Heart right ventricle (tissue), 16 donors: Measurements from ENCODE around the gene UGT2B17. TPM values are rescaled to one million over a fixed set of nuclear protein-coding genes. Genes with fewer than 3 reads are reported as not detected.

ENCODE experiments used
- ATAC-seq, 8 donors: fragments of 200-7000 bp; cut with Tn5 transposase; one replicate each; pipeline ENCODE4 v1.9.1; 2020; ENCODE audit warnings: mild to moderate bottlenecking in 8 of 8, moderate library complexity in 8 of 8, moderate number of reproducible peaks in 1 of 8
- DNase-seq, 2 donors: peaks; one replicate each; pipeline ENCODE4 v3.0.0-alpha.2; 2020
- H3K27ac ChIP-seq, 10 donors: fragments of 200-600 bp; sonication (generic) in 2 of 10; one replicate each; pipeline versions ENCODE4 v1.5.0 to v1.8.0; 2020 to 2022; ENCODE audit warnings: mild to moderate bottlenecking in 3 of 10
- H3K27me3 ChIP-seq, 7 donors: fragments of 200-600 bp; one replicate each; pipeline ENCODE4 v1.8.0; 2021 to 2022; ENCODE audit warnings: mild to moderate bottlenecking in 2 of 7
- H3K36me3 ChIP-seq, 9 donors: fragments of 200-600 bp; sonication (generic) in 1 of 9; one replicate each; pipeline versions ENCODE4 v1.5.0 to v1.8.0; 2020 to 2022; ENCODE audit warnings: mild to moderate bottlenecking in 2 of 9
- H3K4me1 ChIP-seq, 9 donors: fragments of 200-600 bp; sonication (generic) in 1 of 9; one replicate each; pipeline versions ENCODE4 v1.5.0 to v1.8.0; 2020 to 2022; ENCODE audit warnings: mild to moderate bottlenecking in 4 of 9
- H3K4me3 ChIP-seq, 10 donors: fragments of 200-600 bp; sonication (generic) in 2 of 10; one replicate each; pipeline versions ENCODE4 v1.5.0 to v1.8.0; 2020 to 2022; ENCODE audit warnings: mild to moderate bottlenecking in 7 of 10, moderate library complexity in 2 of 10
- H3K9me3 ChIP-seq, 11 donors: fragments of 200-600 bp in 10 of 11; sonication (generic) in 2 of 11; one replicate each; pipeline versions ENCODE4 v1.5.0 to v1.8.0; 2013 to 2022; ENCODE audit warnings: mild to moderate bottlenecking in 2 of 11, control low read depth in 1 of 11, moderate library complexity in 1 of 11
- CTCF ChIP-seq, 9 donors: fragments of 200-600 bp; sonication (generic) in 2 of 9; IDR thresholded peaks; one replicate each; pipeline versions ENCODE4 v1.5.0 to v1.8.0; 2021 to 2022; ENCODE audit warnings: antibody characterized with exemption in 9 of 9, mild to moderate bottlenecking in 5 of 9, moderate library complexity in 1 of 9
- WGBS, 2 donors: extraction: QIAGEN DNeasy Blood & Tissue Kit; methylation state at CpG; one replicate each; pipeline ENCODE4 v1.1.7; 2013; ENCODE audit warnings: inconsistent platforms in 1 of 2; 5-methylcytosine and 5-hydroxymethylcytosine counted together
- intact Hi-C, 10 donors: fragments of 100-400 bp; cut with DNase I; formaldehyde crosslinking; loops; one replicate each; pipeline versions ENCODE4 v1.11.1 to v1.14.2; 2022
- polyA plus RNA-seq, 2 donors: library from polyadenylated mRNA; stranded (reverse); fragments of 200-250 nt; gene quantifications; one replicate each; pipeline ENCODE4 v1.2.3, GENCODE V29; 2013
- total RNA-seq, 10 donors: library from RNA; stranded (reverse); fragmentation: NEBNext Ultra II Directional in 3 of 10; extraction: Animal tissue kit (Norgen Biotek cat#: 25700) in 3 of 10; gene quantifications; one replicate each; pipeline versions ENCODE4 v1.2.1 to v1.2.4, GENCODE V29; 2021 to 2023
- donor health status: Arrhythmogenic right ventricular cardiomyopathy.
- donor health status: ischemic (EF 13 %, LVEDD 7.1; RV severe dilation, severe dysfunction).
- donor health status: healthy with polysubstance abuse.
- donor health status: DM: no; HTN: yes; CAD: no.
- donor health status: DM: no; HTN: no; CAD: no.
- donor health status: ischemic (EF 25% LVEDD 6.9; RV normal size, moderate dysfunction).
- donor health status: ischemic (EF 25% LVEDD 5.7; RV mildly dilated, moderate dysfunction).
- donor health status: healthy.
- donor health status: DM: yes; HTN: yes; CAD: no.
- donor health status: Ischemic cardiomyopathy.
- donor health status: ischemic (EF 35%, LVEDD 5.7; RV mildly dilated, moderate dysfunction).
- donor health status: nonischemic (EF 11% LVEDD 7.7; RV severe dilation, severe dysfunction).
- donor health status: DM: yes; HTN: yes; CAD: no.
- donor health status: PGD.
- donor health status: ischemic (EF 29% LVEDD 5.4; RV normal size, mild dysfunction).
- donor health status: nonischemic (EF 23%, LVEDD 6.1; RV moderate dilation, normal function).

UGT2B17 gene
- total and polyA plus RNA-seq, 12 donors, result 0.12 TPM; not detected in 11

GRCh38 chr4:68489338-68489737 lies 86.8 kb downstream of the UGT2B17 start:
- ATAC-seq (no peak), DNase-seq (no peak)

More at GRCh38 chr4:68489338-68489737, 86.8 kb downstream of the UGT2B17 start:
- no peak for TF ChIP-seq CTCF (IDR thresholded peaks at IDR 0.05)
- Histone ChIP-seq H3K27me3 (no peaks in the 10 kb centered on the region), H3K4me1 (no peaks in the 10 kb centered on the region), H3K27ac (no peak overlapping the region), H3K4me3 (no peak overlapping the region), H3K36me3 (no peaks in the 10 kb centered on the region), H3K9me3 (no peaks in the 10 kb centered on the region)
- WGBS, 2 donors, result 61 to 72% methylated on average over 5 of the region's 5 CpGs
- intact Hi-C loops, result loop anchor here in 1 of 10 donors (10.0 kb wide), 1 partner anchor 145 kb away; no protein-coding TSS in a partner anchor

Other genes starting within 250 kb of the UGT2B17 start
- gene YTHDC1, start 226.2 kb downstream of the UGT2B17 start, total RNA-seq, result 10 to 100 TPM; 42.4 to 65.0 (median 52.4) TPM
- 10 to 100 TPM; 19.8 to 45.7 TPM for gene YTHDC1, start 226.2 kb downstream of the UGT2B17 start, polyA plus RNA-seq
- not detected for gene TMPRSS11E, start 128.9 kb downstream of the UGT2B17 start, total RNA-seq
- under 1 TPM in 1 of 2 donors, not detected in 1; 0.06 TPM for gene TMPRSS11E, start 128.9 kb downstream of the UGT2B17 start, polyA plus RNA-seq
- gene UGT2B15, start 94.3 kb upstream of the UGT2B17 start, total RNA-seq, result not detected
- not detected for gene UGT2B15, start 94.3 kb upstream of the UGT2B17 start, polyA plus RNA-seq
- gene UGT2B10, start 239.7 kb upstream of the UGT2B17 start, total RNA-seq, result not detected
- gene UGT2B10, start 239.7 kb upstream of the UGT2B17 start, polyA plus RNA-seq, result not detected